HepG2 (cell line): Measurements from ENCODE around the gene MVP. TPM values are rescaled to one million over a fixed set of nuclear protein-coding genes. Genes with fewer than 3 reads are reported as not detected.

ENCODE experiments used
- ATF1 ChIP-seq: IDR thresholded peaks from 2 replicates; pipeline ENCODE4 v1.6.1; 2016; ENCODE audit warnings: mild to moderate bottlenecking, control low read depth
- EZH2 ChIP-seq: conservative IDR thresholded peaks from 2 replicates; pipeline ENCODE4 v1.6.1; 2012; ENCODE audit warnings: mild to moderate bottlenecking, low read depth, low read length, moderate library complexity
- NBN ChIP-seq: fragments of 450-650 bp; conservative IDR thresholded peaks from 2 replicates; pipeline ENCODE4 v1.6.1; 2017
- NFIB ChIP-seq: sonication (generic); formaldehyde crosslinking; IDR thresholded peaks from 2 replicates; pipeline ENCODE4 v1.9.0; 2021; ENCODE audit warnings: missing genetic modification reagents, mild to moderate bottlenecking, borderline replicate concordance
- NR1H2 ChIP-seq: sonication (generic); formaldehyde crosslinking; IDR thresholded peaks from 2 replicates; pipeline ENCODE4 v1.8.1; 2022; ENCODE audit warnings: low read depth, missing genetic modification reagents, borderline replicate concordance
- RAD21 ChIP-seq: fragments of 450-650 bp; formaldehyde crosslinking; IDR thresholded peaks from 2 replicates; pipeline ENCODE4 v1.5.0; 2020; ENCODE audit warnings: mild to moderate bottlenecking
- RBM39 ChIP-seq: fragments of 200-400 bp; formaldehyde crosslinking; IDR thresholded peaks from one replicate; pipeline ENCODE4 v1.6.1; 2018; ENCODE audit warnings: antibody characterized with exemption, mild to moderate bottlenecking, low read depth, low read length; ENCODE audit not compliant: poor library complexity, severe bottlenecking
- SOX5 ChIP-seq: IDR thresholded peaks from 2 replicates; pipeline ENCODE4 v1.6.1; 2016; ENCODE audit warnings: borderline replicate concordance
- ZBTB38 ChIP-seq: sonication (generic); formaldehyde crosslinking; IDR thresholded peaks from 2 replicates; pipeline ENCODE4 v1.5.1; 2020; ENCODE audit warnings: mild to moderate bottlenecking, missing genetic modification reagents
- ZNF235 ChIP-seq: sonication (generic); formaldehyde crosslinking; IDR thresholded peaks from 2 replicates; pipeline ENCODE4 v1.8.1; 2023; ENCODE audit warnings: mild to moderate bottlenecking, missing genetic modification reagents, borderline replicate concordance
- ZNF616 ChIP-seq: sonication (generic); formaldehyde crosslinking; IDR thresholded peaks from 2 replicates; pipeline ENCODE4 v1.5.0; 2020; ENCODE audit warnings: low read depth, mild to moderate bottlenecking, missing genetic modification reagents
- ZNF672 ChIP-seq: sonication (generic); formaldehyde crosslinking; IDR thresholded peaks from 2 replicates; pipeline ENCODE4 v1.8.1; 2022; ENCODE audit warnings: missing genetic modification reagents
- ZNF879 ChIP-seq: sonication (generic); formaldehyde crosslinking; IDR thresholded peaks from 2 replicates; pipeline ENCODE4 v1.8.1; 2023; ENCODE audit warnings: missing genetic modification reagents
- ZSCAN25 ChIP-seq: sonication (generic); formaldehyde crosslinking; IDR thresholded peaks from 2 replicates; pipeline ENCODE4 v1.8.0; 2022; ENCODE audit warnings: mild to moderate bottlenecking, missing genetic modification reagents
- polyA plus RNA-seq, 8 experiments: library from polyadenylated mRNA; depleted of rRNA in 3 of 8; stranded (reverse) in 7 of 8; unstranded in 1 of 8; fragments of >200 nt; fragmentation: Illumina TruSeq in 4 of 8; extraction: Trizol in 4 of 8; gene quantifications; 2 replicates each; pipeline versions ENCODE4 v1.2.1 to v1.2.3, GENCODE V29; 2011 to 2016; ENCODE audit warnings: low read depth in 4 of 8, missing spikeins in 1 of 8, mixed read lengths in 1 of 8; ENCODE audit not compliant: insufficient read depth in 1 of 8
- total RNA-seq, 5 experiments: library from RNA; depleted of rRNA; stranded (reverse); fragments of >200 nt; fragmentation: Illumina TruSeq; extraction: Trizol; gene quantifications; 2 replicates each; pipeline ENCODE4 v1.2.3, GENCODE V29; 2016; ENCODE audit warnings: low read depth in 1 of 5
- TF ChIP-seq, protein P1 (sequence below): IDR thresholded peaks from 2 replicates; pipeline ENCODE4 v1.6.1; 2018; ENCODE audit warnings: missing genetic modification reagents, mild to moderate bottlenecking, missing compliant biosample characterization
- TF ChIP-seq, protein P2 (sequence below): sonication (generic); formaldehyde crosslinking; IDR thresholded peaks from 2 replicates; pipeline ENCODE4 v1.8.1; 2023; ENCODE audit warnings: mild to moderate bottlenecking, inconsistent platforms, moderate library complexity, missing genetic modification reagents, borderline replicate concordance
- TF ChIP-seq, protein P3 (sequence below): IDR thresholded peaks from 2 replicates; pipeline ENCODE4 v1.6.1; 2016; ENCODE audit warnings: low read depth, borderline replicate concordance
- TF ChIP-seq, protein P4 (sequence below): IDR thresholded peaks from 2 replicates; pipeline ENCODE4 v1.6.1; 2016
- TF ChIP-seq, protein P5 (sequence below): sonication (generic); formaldehyde crosslinking; IDR thresholded peaks from 2 replicates; pipeline ENCODE4 v1.5.1; 2020; ENCODE audit warnings: missing genetic modification reagents, mild to moderate bottlenecking, borderline replicate concordance
- TF ChIP-seq, protein P6 (sequence below), 2 experiments: fragments of 450-650 bp in 1 of 2; sonication (generic) in 1 of 2; formaldehyde crosslinking; IDR thresholded peaks; 2 replicates each; pipeline versions ENCODE4 v1.5.0 to v1.8.0; 2020 to 2022; ENCODE audit warnings: mild to moderate bottlenecking in 1 of 2, missing genetic modification reagents in 1 of 2
- TF ChIP-seq, protein P7 (sequence below): sonication (generic); formaldehyde crosslinking; conservative IDR thresholded peaks from 2 replicates; pipeline ENCODE4 v1.4.0; 2020; ENCODE audit warnings: mild to moderate bottlenecking, missing genetic modification reagents, moderate library complexity

MVP gene
- total and polyA plus RNA-seq, 2 of the 13 experiments (the other 11 are each of a cell fraction or from before 2014, with no cell fraction given), result 22.9 to 43.5 TPM

DNA sequence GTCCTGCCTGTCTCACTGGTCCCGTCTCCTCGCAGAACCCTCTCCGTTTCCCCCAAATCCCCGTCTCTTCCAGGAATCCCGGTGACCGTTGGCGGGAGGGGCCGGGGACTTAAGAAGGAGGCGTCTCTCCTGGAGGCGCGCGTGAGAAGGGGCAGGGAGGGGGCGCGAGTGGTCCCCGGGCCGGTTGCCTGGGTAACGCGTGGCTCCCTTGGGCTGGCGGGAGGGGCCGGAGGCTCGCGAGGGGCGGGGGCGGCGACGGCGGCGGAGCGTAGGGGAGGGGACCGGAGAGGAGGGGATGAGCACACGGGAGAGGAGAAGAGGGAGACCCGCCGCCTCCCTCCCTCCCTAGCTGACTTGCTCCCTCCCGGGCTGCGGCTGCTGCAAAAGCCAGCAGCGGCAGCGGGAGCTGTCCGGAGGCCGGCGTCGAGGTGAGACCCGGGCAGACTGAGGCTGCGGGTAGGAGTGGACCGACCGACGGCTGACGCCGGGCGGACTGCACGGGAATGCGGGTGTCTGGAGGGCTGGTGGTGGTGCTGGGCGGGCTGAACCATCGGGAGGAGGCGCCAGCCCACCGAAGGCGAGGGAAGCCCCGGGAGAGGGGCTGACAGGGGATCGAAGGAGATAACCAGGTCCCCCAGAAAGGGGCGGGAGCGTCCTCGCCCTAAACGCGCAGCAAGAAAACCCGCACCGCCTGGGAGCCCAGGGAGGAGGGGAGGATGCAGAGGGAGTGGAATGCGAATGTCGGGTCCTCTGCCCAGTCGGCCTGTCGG, 8.2 kb upstream of the MVP start, which contains the start of gene PRRT2 (continued):
- TF ChIP-seq, protein P1, sequence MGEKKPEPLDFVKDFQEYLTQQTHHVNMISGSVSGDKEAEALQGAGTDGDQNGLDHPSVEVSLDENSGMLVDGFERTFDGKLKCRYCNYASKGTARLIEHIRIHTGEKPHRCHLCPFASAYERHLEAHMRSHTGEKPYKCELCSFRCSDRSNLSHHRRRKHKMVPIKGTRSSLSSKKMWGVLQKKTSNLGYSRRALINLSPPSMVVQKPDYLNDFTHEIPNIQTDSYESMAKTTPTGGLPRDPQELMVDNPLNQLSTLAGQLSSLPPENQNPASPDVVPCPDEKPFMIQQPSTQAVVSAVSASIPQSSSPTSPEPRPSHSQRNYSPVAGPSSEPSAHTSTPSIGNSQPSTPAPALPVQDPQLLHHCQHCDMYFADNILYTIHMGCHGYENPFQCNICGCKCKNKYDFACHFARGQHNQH (CRISPR knock-in tag), result no peak
- TF ChIP-seq ZNF235 (CRISPR knock-in tag), result peak; percentile 52; the same call in 1 of the 2 replicates
- TF ChIP-seq EZH2, result no peak
- no peak for TF ChIP-seq RAD21 (CRISPR knock-in tag)
- TF ChIP-seq NBN, result no peak
- TF ChIP-seq, protein P2, sequence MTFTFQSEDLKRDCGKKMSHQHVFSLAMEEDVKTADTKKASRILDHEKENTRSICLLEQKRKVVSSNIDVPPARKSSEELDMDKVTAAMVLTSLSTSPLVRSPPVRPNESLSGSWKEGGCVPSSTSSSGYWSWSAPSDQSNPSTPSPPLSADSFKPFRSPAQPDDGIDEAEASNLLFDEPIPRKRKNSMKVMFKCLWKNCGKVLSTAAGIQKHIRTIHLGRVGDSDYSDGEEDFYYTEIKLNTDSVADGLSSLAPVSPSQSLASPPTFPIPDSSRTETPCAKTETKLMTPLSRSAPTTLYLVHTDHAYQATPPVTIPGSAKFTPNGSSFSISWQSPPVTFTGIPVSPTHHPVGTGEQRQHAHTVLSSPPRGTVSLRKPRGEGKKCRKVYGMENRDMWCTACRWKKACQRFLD (CRISPR knock-in tag), result 0 out of 2 replicates have a peak, but pooled peaks have one; percentile 10
- TF ChIP-seq NFIB (CRISPR knock-in tag), result no peak
- TF ChIP-seq, protein P3, sequence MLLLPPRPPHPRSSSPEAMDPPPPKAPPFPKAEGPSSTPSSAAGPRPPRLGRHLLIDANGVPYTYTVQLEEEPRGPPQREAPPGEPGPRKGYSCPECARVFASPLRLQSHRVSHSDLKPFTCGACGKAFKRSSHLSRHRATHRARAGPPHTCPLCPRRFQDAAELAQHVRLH (CRISPR knock-in tag), result peak; percentile 2; the same call in 1 of the 2 replicates
- TF ChIP-seq NR1H2, result no peak
- TF ChIP-seq, protein P4, sequence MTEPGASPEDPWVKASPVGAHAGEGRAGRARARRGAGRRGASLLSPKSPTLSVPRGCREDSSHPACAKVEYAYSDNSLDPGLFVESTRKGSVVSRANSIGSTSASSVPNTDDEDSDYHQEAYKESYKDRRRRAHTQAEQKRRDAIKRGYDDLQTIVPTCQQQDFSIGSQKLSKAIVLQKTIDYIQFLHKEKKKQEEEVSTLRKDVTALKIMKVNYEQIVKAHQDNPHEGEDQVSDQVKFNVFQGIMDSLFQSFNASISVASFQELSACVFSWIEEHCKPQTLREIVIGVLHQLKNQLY (CRISPR knock-in tag), result no peak
- TF ChIP-seq ATF1 (CRISPR knock-in tag), result no peak
- TF ChIP-seq ZNF616 (CRISPR knock-in tag), result peak; percentile 34; the same call in 1 of the 2 replicates
- TF ChIP-seq ZBTB38, result no peak
- TF ChIP-seq, protein P5, sequence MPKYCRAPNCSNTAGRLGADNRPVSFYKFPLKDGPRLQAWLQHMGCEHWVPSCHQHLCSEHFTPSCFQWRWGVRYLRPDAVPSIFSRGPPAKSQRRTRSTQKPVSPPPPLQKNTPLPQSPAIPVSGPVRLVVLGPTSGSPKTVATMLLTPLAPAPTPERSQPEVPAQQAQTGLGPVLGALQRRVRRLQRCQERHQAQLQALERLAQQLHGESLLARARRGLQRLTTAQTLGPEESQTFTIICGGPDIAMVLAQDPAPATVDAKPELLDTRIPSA (CRISPR knock-in tag), result no peak
- no peak for TF ChIP-seq SOX5 (CRISPR knock-in tag)
- TF ChIP-seq, protein P6, sequence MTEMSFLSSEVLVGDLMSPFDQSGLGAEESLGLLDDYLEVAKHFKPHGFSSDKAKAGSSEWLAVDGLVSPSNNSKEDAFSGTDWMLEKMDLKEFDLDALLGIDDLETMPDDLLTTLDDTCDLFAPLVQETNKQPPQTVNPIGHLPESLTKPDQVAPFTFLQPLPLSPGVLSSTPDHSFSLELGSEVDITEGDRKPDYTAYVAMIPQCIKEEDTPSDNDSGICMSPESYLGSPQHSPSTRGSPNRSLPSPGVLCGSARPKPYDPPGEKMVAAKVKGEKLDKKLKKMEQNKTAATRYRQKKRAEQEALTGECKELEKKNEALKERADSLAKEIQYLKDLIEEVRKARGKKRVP (CRISPR knock-in tag; IDR thresholded peaks at IDR 0.05), result 0 out of 4 replicates have a peak, but pooled peaks of 1 of the 2 experiments have one; percentile 22
- TF ChIP-seq ZNF879, result peak; percentile 72
- 0 out of 2 replicates have a peak, but pooled peaks have one; percentile 49 for TF ChIP-seq ZNF672 (CRISPR knock-in tag)
- TF ChIP-seq, protein P7, sequence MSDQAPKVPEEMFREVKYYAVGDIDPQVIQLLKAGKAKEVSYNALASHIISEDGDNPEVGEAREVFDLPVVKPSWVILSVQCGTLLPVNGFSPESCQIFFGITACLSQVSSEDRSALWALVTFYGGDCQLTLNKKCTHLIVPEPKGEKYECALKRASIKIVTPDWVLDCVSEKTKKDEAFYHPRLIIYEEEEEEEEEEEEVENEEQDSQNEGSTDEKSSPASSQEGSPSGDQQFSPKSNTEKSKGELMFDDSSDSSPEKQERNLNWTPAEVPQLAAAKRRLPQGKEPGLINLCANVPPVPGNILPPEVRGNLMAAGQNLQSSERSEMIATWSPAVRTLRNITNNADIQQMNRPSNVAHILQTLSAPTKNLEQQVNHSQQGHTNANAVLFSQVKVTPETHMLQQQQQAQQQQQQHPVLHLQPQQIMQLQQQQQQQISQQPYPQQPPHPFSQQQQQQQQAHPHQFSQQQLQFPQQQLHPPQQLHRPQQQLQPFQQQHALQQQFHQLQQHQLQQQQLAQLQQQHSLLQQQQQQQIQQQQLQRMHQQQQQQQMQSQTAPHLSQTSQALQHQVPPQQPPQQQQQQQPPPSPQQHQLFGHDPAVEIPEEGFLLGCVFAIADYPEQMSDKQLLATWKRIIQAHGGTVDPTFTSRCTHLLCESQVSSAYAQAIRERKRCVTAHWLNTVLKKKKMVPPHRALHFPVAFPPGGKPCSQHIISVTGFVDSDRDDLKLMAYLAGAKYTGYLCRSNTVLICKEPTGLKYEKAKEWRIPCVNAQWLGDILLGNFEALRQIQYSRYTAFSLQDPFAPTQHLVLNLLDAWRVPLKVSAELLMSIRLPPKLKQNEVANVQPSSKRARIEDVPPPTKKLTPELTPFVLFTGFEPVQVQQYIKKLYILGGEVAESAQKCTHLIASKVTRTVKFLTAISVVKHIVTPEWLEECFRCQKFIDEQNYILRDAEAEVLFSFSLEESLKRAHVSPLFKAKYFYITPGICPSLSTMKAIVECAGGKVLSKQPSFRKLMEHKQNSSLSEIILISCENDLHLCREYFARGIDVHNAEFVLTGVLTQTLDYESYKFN (CRISPR knock-in tag), result no peak
- TF ChIP-seq ZSCAN25 (CRISPR knock-in tag), result peak; percentile 86
- TF ChIP-seq RBM39, result peak; percentile 5
